Cardiac fibroblast (primary cell): Measurements from ENCODE around the gene STT3B.
A peak's percentile ranks its signal among the peaks of the same experiment; 100 is the strongest.

ENCODE experiments used
- DNase-seq, 2 donors: peaks; one replicate each; pipeline versions ENCODE4 v3.0.0 to v3.0.0-alpha.2; 2010; ENCODE audit warnings: low read depth in 2 of 2
- H3K4me3 ChIP-seq, 2 donors: replicated peaks in 1 of 2; 1 replicate in 1 of 2; 2 replicates in 1 of 2; pipeline ENCODE4 v1.5.1; 2011; ENCODE audit warnings: low read depth in 2 of 2, low read length in 2 of 2, mild to moderate bottlenecking in 2 of 2, moderate library complexity in 1 of 2
- CTCF ChIP-seq: IDR thresholded peaks from one replicate; pipeline ENCODE4 v1.5.1; 2011; ENCODE audit warnings: low read depth, mild to moderate bottlenecking, low read length, inconsistent platforms

The STT3B gene

GRCh38 chr3:31532587-31533168, at the start of gene STT3B:
Gene STT3B (plus strand): TSS chr3:31532925. CDS start chr3:31532999, 74 bp downstream.
- no peak for TF ChIP-seq CTCF
- peak within 1 kb of the TSS; percentile 84 to 87 for H3K4me3 ChIP-seq
- peak; percentile 86 to 88 for DNase-seq

- TF ChIP-seq CTCF = no peak
- DNase-seq = no peak
- H3K4me3 ChIP-seq = no peak overlapping the region
Observed at GRCh38 chr3:31483776-31484175, 48.9 kb upstream of the STT3B start.

- H3K4me3 ChIP-seq = no peak overlapping the region
- no peak for TF ChIP-seq CTCF
- DNase-seq = no peak
Observed at GRCh38 chr3:31485196-31485595, 47.5 kb upstream of the STT3B start.

GRCh38 chr3:31486865-31487533, 45.7 kb upstream of the STT3B start:
- TF ChIP-seq CTCF = no peak
- no peak overlapping the region for H3K4me3 ChIP-seq
- DNase-seq = no peak

GRCh38 chr3:31488475-31489017, 44.2 kb upstream of the STT3B start:
- no peak for DNase-seq
- no peak overlapping the region for H3K4me3 ChIP-seq
- TF ChIP-seq CTCF = no peak

GRCh38 chr3:31490502-31490901, 42.2 kb upstream of the STT3B start:
- H3K4me3 ChIP-seq = no peak overlapping the region
- no peak for TF ChIP-seq CTCF
- DNase-seq = no peak
